Stimulated activated naive CD4-positive, alpha-beta T cell treated with Interleukin-2 at 50 U/mL for 16 hours (primary cell): ENCODE data around the gene NUMBL.
"Not testable (repeated sequence)": the region's sequence is repeated elsewhere in the genome, so short reads cannot be mapped to it uniquely, and the experiment has no call there.

Source experiments
- DNase-seq: peaks from one replicate; lab custom pipeline; 2025; lab: John Stamatoyannopoulos, UW

Gene NUMBL

GRCh38 chr19:40662925-40663694, 27.3 kb downstream of the NUMBL start:
- peak; percentile 91 for DNase-seq

DNA sequence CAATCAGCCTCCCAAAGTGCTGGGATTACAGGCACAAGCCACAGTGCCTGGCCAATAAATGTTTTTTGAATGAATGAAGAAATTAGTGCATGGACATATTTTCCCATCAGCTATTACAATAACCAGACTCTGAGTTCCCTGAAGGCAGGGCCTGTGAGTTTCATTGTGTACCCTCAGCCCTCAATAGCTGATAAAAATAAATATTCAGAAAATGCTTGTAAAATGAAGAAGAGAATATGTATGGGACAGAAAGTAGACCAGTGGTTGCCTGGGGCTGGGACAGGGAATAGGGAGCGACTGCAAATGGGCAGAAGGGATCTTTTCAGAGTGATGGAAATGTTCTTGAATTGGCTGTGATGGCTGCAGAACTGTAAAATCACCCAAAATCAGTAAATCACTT, 28.8 kb downstream of the NUMBL start:
- no peak for DNase-seq

- no peak for DNase-seq
Observed at GRCh38 chr19:40659566-40659965, 30.9 kb downstream of the NUMBL start.

DNA sequence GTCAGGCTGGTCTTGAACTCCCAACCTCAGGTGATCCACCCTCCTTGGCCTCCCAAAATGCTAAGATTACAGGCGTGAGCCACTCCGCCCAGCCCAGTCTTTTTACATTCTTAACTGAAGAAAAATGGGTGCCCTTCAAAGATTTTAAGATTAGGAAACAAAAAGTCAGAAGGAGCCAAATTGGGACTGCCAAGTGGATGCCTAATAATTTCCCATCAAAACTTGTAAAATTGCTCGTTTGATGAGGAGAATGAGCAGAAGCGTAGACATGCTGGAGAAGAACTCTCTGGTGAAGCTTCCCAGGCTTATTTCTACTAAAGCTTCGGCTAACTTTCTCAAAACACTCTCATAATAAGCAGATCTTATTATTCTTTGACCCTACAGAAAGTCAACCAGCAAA, 31.3 kb downstream of the NUMBL start:
- DNase-seq: no peak

DNA sequence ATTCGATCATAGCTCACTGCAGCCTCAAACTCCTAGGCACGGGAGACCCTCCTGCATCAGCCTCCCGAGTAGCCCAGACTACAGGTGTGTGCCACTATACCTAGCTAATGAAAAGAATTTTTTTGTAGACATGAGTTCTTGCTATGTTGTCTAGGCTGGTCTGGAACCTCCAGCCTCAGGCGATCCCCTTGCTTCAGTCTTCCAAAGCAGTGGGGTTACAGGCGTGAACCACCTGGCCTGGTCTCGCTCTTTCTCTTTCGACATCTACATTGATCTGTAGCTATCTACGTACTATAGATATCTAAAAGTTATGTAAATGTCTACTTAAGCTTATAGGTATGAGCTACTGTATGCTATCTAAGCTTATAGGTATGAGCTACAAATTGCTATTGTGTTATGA, 32.4 kb downstream of the NUMBL start:
- no peak for DNase-seq

- not testable (repeated sequence) for DNase-seq
Observed at GRCh38 chr19:40655684-40656083, 34.8 kb downstream of the NUMBL start.

GRCh38 chr19:40652303-40652702, 38.1 kb downstream of the NUMBL start:
- not testable (repeated sequence) for DNase-seq

- DNase-seq: no peak
Observed at GRCh38 chr19:40650749-40651305, 39.6 kb downstream of the NUMBL start.

GRCh38 chr19:40649903-40650675, 40.4 kb downstream of the NUMBL start:
- DNase-seq: not testable (repeated sequence)

DNA sequence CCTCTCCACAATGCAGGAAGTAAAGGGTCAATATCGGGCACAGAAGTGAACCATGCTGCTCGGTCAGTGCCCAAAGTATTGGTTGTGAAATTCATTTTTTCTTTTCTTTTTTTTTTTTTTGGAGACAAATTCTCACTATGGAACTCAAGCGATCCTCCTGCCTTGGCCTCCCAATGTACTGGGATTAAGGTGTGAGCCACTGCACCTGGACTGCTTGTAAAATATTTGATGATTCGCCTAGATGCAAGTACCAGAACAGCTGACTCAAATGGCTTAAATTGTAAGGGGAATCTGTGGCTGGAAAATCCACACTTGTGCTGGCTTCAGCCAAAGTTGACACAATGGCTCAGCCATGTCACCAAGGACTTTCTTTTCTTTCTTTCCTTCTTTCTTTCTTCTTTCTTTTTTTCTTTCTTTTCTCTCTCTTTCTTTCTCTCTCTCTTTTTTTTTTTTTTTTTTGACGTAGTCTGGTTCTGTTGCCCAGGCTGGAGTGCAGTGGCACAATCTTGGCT, 43.7 kb downstream of the NUMBL start:
- no peak for DNase-seq

GRCh38 chr19:40642757-40643305, 47.6 kb downstream of the NUMBL start:
- DNase-seq: no peak

- DNase-seq: no peak
Observed at GRCh38 chr19:40642051-40642706, 48.3 kb downstream of the NUMBL start.

DNA sequence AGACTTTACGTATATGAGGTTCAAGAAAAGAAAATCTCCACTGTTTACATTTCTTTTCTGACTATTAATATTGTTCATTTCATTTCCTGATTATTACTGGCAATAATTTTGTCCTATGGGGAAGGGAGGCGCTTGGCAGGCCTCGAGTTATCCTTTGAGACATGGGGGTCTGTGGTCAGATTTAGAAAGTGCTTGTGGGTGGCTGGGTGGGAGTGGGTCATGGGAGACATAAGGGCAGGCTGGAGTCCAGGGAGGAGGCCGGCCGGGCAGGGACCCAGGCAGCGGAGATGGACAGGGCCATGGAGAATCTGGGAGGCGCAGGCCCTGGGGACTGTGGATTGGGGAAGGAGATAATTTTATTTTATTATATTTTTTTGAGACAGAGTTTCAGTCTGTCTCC, 49.2 kb downstream of the NUMBL start:
- DNase-seq: no peak

DNA sequence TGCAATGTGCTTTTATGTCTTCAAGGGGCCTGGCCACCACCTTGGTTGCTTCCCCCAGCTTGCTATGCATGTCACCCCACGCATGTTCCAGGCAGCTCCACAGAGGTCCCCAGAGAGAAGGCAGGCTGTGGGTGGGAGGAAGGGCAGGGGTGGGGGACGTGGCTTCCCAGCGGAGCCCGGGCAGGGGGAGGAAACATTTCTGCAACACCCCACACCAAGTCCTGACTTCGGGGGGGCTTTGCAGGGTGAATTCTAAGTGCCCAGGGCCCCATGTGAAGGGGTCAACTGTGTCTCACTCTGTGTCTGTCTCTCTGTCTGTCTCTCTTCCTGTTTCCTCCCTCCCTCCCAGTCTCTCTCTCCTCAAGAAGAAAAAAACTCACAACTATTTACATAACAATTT, 49.7 kb downstream of the NUMBL start:
- no peak for DNase-seq

DNA sequence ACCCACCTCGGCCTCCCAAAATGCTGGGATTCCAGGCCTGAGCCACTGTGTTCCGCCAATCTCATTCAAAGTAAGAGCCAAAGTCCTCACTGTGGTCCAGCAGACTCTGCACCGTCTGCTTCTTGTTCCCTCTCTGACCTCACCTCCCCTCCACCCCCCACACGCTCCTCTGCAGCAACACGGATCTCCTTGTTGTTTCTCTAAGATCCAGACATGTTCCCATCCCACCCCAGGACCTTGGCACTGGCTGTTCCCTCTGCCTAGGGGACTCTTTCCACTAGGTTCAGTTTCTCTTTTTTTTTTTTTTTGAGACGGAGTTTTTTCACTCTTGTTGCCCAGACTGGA, 50.8 kb downstream of the NUMBL start:
- DNase-seq: no peak

- DNase-seq: no peak
Observed at GRCh38 chr19:40638327-40638726, 52.1 kb downstream of the NUMBL start.

DNA sequence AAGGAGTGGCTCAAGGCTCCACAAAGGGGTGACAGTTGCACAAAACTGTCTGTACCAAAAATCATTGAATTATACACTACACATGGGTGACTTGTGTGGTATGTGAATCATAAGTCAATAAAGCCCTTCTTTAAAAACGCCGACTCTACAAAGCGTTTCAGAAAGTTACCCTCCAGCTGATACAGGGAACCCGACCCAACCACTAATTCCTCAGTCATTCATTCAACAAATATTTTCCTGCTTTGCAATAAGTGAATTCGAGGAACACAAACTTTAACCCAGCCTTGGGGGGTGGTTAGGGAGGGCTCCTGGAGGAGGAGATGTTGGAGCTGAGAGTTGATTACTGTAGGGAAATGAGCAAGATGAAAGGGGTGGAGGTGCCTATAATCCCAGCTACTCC, 57.2 kb downstream of the NUMBL start:
- DNase-seq: no peak

GRCh38 chr19:40632311-40633036, 58.0 kb downstream of the NUMBL start:
- no peak for DNase-seq

GRCh38 chr19:40630571-40631160, 59.8 kb downstream of the NUMBL start:
- DNase-seq: no peak

GRCh38 chr19:40629346-40629745, 61.1 kb downstream of the NUMBL start:
- DNase-seq: no peak
